ENCODE results near the gene MAP2K1.

Gene MAP2K1

GRCh38 chr15:66524838-66525237 lies 138.1 kb downstream of the MAP2K1 start:
- ChIA-PET POLR2A (no interaction called here), CTCF (interaction anchor here (1.3 to 1.6 kb wide), 2 partner anchors 15 to 18 kb away, joined by 3 to 4 read pairs; no protein-coding TSS in a partner anchor)
- TF ChIP-seq, protein P1, sequence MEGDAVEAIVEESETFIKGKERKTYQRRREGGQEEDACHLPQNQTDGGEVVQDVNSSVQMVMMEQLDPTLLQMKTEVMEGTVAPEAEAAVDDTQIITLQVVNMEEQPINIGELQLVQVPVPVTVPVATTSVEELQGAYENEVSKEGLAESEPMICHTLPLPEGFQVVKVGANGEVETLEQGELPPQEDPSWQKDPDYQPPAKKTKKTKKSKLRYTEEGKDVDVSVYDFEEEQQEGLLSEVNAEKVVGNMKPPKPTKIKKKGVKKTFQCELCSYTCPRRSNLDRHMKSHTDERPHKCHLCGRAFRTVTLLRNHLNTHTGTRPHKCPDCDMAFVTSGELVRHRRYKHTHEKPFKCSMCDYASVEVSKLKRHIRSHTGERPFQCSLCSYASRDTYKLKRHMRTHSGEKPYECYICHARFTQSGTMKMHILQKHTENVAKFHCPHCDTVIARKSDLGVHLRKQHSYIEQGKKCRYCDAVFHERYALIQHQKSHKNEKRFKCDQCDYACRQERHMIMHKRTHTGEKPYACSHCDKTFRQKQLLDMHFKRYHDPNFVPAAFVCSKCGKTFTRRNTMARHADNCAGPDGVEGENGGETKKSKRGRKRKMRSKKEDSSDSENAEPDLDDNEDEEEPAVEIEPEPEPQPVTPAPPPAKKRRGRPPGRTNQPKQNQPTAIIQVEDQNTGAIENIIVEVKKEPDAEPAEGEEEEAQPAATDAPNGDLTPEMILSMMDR (IDR thresholded peaks at IDR 0.05; ENCODE audit: control extremely low read depth, extremely low read depth, low read depth, missing control alignments), result no peak
- no peak for DNase-seq (ENCODE audit: extremely low spot score)

- ChIA-PET POLR2A (no interaction called here), CTCF (interaction anchor here (1.2 kb wide), 1 partner anchor 369 kb away, joined by 3 read pairs; no protein-coding TSS in a partner anchor)
These were observed 148.3 kb downstream of the MAP2K1 start for GRCh38 chr15:66535056-66535455.

More at GRCh38 chr15:66535056-66535455, 148.3 kb downstream of the MAP2K1 start:
- no peak for DNase-seq (ENCODE audit: extremely low spot score)
- TF ChIP-seq, protein P1 (IDR thresholded peaks at IDR 0.05; ENCODE audit: control extremely low read depth, extremely low read depth, low read depth, missing control alignments), result no peak
